SK-N-SH treated with all-trans-retinoic acid at 6 μM for 48 hours (cell line): ENCODE measurements around the gene GNAT3.

Source experiments
- ESRRG ChIP-seq: fragments of 250-450 bp; sonication (Bioruptor Pico); IDR thresholded peaks from 2 replicates; pipeline ENCODE4 v1.6.1; 2021; ENCODE audit warnings: mild to moderate bottlenecking
- POU6F1 ChIP-seq: fragments of 250-450 bp; sonication (Bioruptor Pico); IDR thresholded peaks from 2 replicates; pipeline ENCODE4 v1.8.0; 2021; ENCODE audit warnings: low read depth, mild to moderate bottlenecking, moderate library complexity, borderline replicate concordance
- ZFP3 ChIP-seq: fragments of 250-450 bp; sonication (Bioruptor Pico); IDR thresholded peaks from 2 replicates; pipeline ENCODE4 v1.5.0; 2020; ENCODE audit warnings: mild to moderate bottlenecking, moderate library complexity

- TF ChIP-seq ZFP3 (CRISPR knock-in tag) (no peak), POU6F1 (CRISPR knock-in tag) (no peak), ESRRG (CRISPR knock-in tag) (no peak)
Observed at GRCh38 chr7:80453699-80454340, 58.0 kb downstream of the GNAT3 start.
